Nephron (organoid): ENCODE results near the gene CAMK2G.
"Not testable (repeated sequence)": the region's sequence is repeated elsewhere in the genome, so short reads cannot be mapped to it uniquely, and the experiment has no call there.

Experiments
- H3K27ac Mint-ChIP-seq, 3 experiments: 2 replicates each; pipeline ENCODE4 v1.8.0; 2020; ENCODE audit warnings: mixed read lengths in 3 of 3, mild to moderate bottlenecking in 2 of 3, moderate library complexity in 1 of 3
- H3K27me3 Mint-ChIP-seq: 2 replicates; pipeline ENCODE4 v1.8.0; 2021; ENCODE audit warnings: low read depth, mild to moderate bottlenecking, moderate library complexity, mixed read lengths
- H3K36me3 Mint-ChIP-seq: 2 replicates; pipeline ENCODE4 v1.8.0; 2020; ENCODE audit warnings: low read depth, mixed read lengths
- H3K4me1 Mint-ChIP-seq: 2 replicates; pipeline ENCODE4 v1.8.0; 2020; ENCODE audit warnings: mixed read lengths
- H3K4me3 Mint-ChIP-seq, 3 experiments: 2 replicates each; pipeline ENCODE4 v1.8.0; 2020; ENCODE audit warnings: mild to moderate bottlenecking in 3 of 3, mixed read lengths in 3 of 3, moderate library complexity in 2 of 3
- H3K9me3 Mint-ChIP-seq: 2 replicates; pipeline ENCODE4 v1.8.0; 2020; ENCODE audit warnings: mixed read lengths
- TF ChIP-seq, protein P1 (sequence below), 3 experiments: fragments of 200-600 bp; sonication (generic); IDR thresholded peaks; one replicate each; pipeline ENCODE4 v1.5.0; 2021; ENCODE audit warnings: antibody characterized with exemption in 3 of 3; ENCODE audit not compliant: unreplicated experiment in 3 of 3

CAMK2G gene

DNA sequence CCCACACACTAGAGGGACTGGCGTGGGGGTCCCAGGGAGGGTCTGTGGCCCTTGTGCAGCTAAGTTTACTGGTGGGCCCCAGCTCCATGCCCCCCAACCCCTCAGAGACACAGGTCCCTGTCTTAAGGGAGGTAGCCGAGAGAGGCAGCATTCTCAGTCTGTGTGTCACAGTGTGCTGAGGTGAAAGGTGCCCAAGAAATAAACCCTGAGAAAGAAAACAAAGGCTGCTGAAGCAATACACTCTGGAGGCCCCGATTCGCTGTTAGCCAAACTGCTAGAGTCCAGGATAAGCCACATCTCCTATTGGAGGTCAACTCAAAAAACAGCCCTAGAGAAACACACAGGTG is 34.3 kb downstream of the CAMK2G start:
- peaks cover 32% of the 10 kb centered on the region for H3K36me3 Mint-ChIP-seq
- TF ChIP-seq, protein P1, sequence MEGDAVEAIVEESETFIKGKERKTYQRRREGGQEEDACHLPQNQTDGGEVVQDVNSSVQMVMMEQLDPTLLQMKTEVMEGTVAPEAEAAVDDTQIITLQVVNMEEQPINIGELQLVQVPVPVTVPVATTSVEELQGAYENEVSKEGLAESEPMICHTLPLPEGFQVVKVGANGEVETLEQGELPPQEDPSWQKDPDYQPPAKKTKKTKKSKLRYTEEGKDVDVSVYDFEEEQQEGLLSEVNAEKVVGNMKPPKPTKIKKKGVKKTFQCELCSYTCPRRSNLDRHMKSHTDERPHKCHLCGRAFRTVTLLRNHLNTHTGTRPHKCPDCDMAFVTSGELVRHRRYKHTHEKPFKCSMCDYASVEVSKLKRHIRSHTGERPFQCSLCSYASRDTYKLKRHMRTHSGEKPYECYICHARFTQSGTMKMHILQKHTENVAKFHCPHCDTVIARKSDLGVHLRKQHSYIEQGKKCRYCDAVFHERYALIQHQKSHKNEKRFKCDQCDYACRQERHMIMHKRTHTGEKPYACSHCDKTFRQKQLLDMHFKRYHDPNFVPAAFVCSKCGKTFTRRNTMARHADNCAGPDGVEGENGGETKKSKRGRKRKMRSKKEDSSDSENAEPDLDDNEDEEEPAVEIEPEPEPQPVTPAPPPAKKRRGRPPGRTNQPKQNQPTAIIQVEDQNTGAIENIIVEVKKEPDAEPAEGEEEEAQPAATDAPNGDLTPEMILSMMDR (IDR thresholded peaks at IDR 0.05; ENCODE audit: unreplicated experiment in 3 of 3), result no peak
- H3K27ac Mint-ChIP-seq, result no peak overlapping the region
- H3K4me1 Mint-ChIP-seq, result no peaks in the 10 kb centered on the region
- no peaks in the 10 kb centered on the region for H3K9me3 Mint-ChIP-seq
- no peaks in the 10 kb centered on the region for H3K27me3 Mint-ChIP-seq
- H3K4me3 Mint-ChIP-seq, result no peak overlapping the region

DNA sequence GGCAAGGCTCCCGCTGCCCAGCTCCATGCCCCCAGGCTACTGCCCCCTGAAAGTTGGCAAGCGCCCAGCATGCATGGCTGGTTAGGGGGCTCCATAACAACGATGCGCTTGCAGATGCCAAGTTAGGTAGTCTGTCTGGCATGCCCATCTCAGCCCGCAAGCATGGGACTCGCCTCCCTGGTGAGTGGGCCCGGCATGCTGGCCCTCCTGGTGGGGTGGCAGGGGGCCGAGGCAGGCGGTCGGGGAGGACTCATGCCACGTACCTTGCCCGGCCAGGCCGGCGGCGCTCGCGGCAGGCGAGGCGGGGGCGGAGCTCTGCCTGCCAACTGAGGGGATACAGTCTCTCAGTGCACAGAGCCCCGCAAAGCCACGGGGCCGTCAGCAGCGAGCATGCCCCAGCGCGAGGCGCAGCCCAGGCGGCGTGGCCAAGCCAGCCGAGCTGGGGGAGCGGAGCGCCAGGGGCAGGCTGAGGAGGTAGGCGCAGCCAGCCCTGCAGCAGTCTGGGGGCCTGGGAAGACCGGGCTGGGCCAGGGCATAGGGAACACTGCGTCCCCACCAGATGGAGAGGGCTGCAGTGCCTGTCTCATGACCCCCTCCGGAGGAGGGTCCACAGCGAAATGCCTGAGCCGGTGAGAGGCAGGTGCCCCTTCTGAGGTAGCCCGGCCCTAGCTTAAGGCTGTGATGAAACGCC is 34.9 kb downstream of the CAMK2G start:
- Mint-ChIP-seq H3K27ac (no peak overlapping the region), H3K27me3 (no peaks in the 10 kb centered on the region), H3K4me3 (no peak overlapping the region), H3K9me3 (no peaks in the 10 kb centered on the region), H3K36me3 (peaks cover 28% of the 10 kb centered on the region), H3K4me1 (no peaks in the 10 kb centered on the region)
- TF ChIP-seq, protein P1 (IDR thresholded peaks at IDR 0.05; ENCODE audit: unreplicated experiment in 3 of 3), result no peak

DNA sequence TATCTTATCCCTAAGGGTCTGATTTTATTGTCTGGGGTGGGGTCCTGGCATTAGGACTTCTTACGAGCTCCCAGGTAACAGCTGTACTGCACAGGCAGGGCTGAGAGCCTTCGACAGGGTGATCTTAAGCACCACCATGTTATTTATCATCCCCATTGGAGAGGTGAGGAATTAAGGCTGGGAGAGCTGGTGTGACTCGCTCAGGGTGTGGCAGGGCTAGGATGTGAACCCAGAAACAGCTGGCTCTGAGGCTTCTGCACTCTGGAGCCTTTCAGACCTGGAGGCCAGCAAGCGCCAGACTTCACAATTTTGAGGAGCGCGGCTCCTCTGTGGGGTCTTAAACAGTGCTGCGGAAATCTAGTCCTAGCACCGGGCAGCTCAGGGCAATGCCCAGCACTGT is 35.5 kb downstream of the CAMK2G start:
- Mint-ChIP-seq H3K4me1 (no peaks in the 10 kb centered on the region), H3K36me3 (peaks cover 27% of the 10 kb centered on the region), H3K27me3 (no peaks in the 10 kb centered on the region), H3K9me3 (no peaks in the 10 kb centered on the region), H3K4me3 (no peak overlapping the region), H3K27ac (no peak overlapping the region)
- TF ChIP-seq, protein P1 (IDR thresholded peaks at IDR 0.05; ENCODE audit: unreplicated experiment in 3 of 3), result no peak

DNA sequence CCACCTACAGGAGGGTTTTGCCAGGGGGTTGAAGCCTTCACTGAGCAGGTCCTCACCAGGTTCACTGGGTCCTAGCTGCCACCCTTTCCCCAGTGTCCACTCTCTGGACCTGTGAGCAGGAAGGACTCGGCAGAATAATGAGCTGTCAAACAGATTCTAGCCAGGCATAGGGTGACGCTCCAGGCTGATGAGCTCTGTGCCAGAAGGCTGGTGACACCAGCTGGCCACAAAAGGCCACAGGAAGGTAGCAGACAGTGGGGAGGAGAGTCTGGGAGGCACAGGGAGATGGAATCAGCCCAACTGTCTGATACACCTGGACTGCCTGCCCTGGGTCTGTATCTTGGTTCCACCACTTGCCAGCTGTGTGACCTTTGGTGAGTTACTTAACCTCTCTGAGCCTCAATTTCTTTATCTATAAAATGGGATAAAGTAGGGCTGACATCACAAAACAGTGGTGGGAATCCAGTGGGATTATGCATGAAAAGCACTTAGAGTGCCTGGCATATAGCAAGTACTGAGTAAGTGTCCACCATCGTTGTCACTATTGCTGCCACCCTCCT is 36.3 kb downstream of the CAMK2G start:
- H3K4me1 Mint-ChIP-seq, result no peaks in the 10 kb centered on the region

DNA sequence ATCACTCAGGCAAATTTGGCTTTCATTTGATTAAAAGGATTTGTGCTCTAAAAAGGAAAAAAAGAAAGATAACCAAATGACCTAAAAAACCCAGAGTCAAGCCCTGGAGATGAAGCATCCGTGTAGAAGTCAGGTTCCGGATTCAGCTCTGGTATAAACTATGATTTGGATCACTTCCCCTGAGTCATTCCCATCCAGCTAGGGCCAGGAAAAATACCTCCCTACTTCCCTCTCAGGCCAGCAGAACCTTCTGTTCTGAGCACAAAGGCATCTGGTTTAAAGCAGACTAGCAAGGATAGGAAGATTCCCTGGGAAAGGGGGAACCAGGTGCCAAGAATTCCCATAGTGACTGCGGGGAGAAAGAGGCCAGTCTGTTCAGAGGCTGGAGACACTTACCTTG is 37.3 kb downstream of the CAMK2G start:
- TF ChIP-seq, protein P1 (IDR thresholded peaks at IDR 0.05; ENCODE audit: unreplicated experiment in 3 of 3), result no peak
- peaks cover 23% of the 10 kb centered on the region for H3K36me3 Mint-ChIP-seq

More for the DNA sequence above, 36.3 kb downstream of the CAMK2G start:
- Mint-ChIP-seq H3K27ac (no peak overlapping the region), H3K36me3 (peaks cover 23% of the 10 kb centered on the region), H3K27me3 (no peaks in the 10 kb centered on the region), H3K9me3 (no peaks in the 10 kb centered on the region), H3K4me3 (no peak overlapping the region)
- TF ChIP-seq, protein P1 (IDR thresholded peaks at IDR 0.05; ENCODE audit: unreplicated experiment in 3 of 3), result no peak

DNA sequence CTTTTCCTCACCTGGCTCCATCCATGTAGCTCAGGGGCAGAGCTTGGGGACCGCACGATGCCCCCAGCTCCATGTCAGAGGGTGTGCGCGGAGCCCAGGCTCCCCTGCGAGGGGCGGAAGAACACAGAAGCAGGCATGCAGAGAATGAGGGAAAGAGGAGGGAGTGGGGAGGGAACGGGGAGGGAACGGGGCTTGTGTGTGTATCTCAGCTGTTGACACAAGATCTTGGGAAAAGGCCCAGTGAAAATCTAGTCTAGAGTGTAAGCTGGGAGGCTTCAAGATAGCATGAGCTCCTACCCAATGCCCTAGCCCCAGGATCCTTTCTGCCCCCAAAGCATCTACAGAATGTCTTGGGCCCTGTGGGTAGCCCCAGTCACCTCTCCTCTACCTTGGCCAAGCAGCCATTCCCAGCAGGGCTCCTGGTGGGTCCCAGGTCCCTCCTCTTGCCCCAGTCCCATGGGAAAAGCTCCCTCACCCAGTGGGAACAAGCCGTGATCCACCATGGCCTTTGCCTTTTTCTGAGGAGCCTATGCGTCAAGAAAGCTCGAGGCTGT is 37.9 kb downstream of the CAMK2G start:
- H3K36me3 Mint-ChIP-seq, result peaks cover 20% of the 10 kb centered on the region
- no peaks in the 10 kb centered on the region for H3K27me3 Mint-ChIP-seq

More for the DNA sequence above, 37.3 kb downstream of the CAMK2G start:
- H3K27me3 Mint-ChIP-seq, result no peaks in the 10 kb centered on the region
- H3K4me3 Mint-ChIP-seq, result no peak overlapping the region
- no peaks in the 10 kb centered on the region for H3K9me3 Mint-ChIP-seq
- no peak overlapping the region for H3K27ac Mint-ChIP-seq
- H3K4me1 Mint-ChIP-seq, result no peaks in the 10 kb centered on the region

DNA sequence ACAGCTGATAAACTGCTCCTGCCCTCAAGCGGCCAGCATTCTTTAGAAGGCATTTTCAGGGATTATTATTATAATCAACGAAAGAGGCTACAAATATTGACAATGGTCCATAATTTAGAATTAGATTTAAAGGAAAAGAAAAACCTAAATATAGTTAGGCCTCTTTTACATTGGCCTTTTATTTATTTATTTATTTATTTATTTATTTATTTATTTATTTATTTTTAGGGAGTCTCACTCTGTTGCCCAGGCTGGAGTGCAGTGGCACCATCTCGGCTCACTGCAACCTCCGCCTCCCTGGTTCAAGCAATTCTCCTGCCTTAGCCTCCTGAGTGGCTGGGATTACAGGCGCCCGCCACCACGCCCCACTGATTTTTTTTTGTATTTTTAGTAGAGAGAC is 45.3 kb downstream of the CAMK2G start:
- not testable (repeated sequence) for H3K27ac Mint-ChIP-seq, H3K27me3 Mint-ChIP-seq, H3K4me1 Mint-ChIP-seq, H3K4me3 Mint-ChIP-seq, H3K36me3 Mint-ChIP-seq, H3K9me3 Mint-ChIP-seq

More for the DNA sequence above, 37.9 kb downstream of the CAMK2G start:
- Mint-ChIP-seq H3K4me3 (no peak overlapping the region), H3K4me1 (no peaks in the 10 kb centered on the region), H3K27ac (no peak overlapping the region), H3K9me3 (no peaks in the 10 kb centered on the region)
- TF ChIP-seq, protein P1 (IDR thresholded peaks at IDR 0.05; ENCODE audit: unreplicated experiment in 3 of 3), result no peak
